DND-41 (cell line): ENCODE measurements around the gene SULF2.

Source experiments
- EZH2 ChIP-seq: IDR thresholded peaks from 3 replicates; pipeline ENCODE4 v1.6.1; 2012; ENCODE audit warnings: borderline replicate concordance, low read depth, mild to moderate bottlenecking, moderate library complexity, low read length, inconsistent platforms; ENCODE audit not compliant: severe bottlenecking
- TF ChIP-seq, protein P1 (sequence below): IDR thresholded peaks from 2 replicates; pipeline ENCODE4 v1.5.1; 2012; ENCODE audit warnings: borderline replicate concordance, low read length, moderate library complexity, mild to moderate bottlenecking; ENCODE audit not compliant: poor library complexity, severe bottlenecking; ENCODE audit errors: extremely low read depth

DNA sequence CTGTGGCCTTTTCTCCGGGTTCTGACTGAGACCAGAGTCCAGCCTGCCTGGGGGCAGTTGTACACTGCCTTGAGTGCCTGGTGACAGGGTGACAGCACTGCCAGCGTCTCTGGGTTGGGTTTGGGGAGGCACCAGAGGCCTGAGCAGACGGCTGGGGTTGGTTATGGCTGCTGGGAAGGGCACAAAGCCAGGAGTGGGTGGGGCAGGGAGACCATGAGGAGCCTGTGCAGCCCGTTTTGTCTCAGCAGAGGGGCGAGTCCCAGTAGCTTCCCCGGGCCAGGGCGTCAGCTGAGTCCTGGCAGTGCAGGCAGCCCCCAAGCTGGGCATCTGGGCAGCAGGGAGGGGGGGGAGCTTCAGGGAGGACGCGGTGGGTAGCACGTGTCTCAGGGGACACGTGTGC lies 15.3 kb upstream of the SULF2 start:
- TF ChIP-seq, protein P1, sequence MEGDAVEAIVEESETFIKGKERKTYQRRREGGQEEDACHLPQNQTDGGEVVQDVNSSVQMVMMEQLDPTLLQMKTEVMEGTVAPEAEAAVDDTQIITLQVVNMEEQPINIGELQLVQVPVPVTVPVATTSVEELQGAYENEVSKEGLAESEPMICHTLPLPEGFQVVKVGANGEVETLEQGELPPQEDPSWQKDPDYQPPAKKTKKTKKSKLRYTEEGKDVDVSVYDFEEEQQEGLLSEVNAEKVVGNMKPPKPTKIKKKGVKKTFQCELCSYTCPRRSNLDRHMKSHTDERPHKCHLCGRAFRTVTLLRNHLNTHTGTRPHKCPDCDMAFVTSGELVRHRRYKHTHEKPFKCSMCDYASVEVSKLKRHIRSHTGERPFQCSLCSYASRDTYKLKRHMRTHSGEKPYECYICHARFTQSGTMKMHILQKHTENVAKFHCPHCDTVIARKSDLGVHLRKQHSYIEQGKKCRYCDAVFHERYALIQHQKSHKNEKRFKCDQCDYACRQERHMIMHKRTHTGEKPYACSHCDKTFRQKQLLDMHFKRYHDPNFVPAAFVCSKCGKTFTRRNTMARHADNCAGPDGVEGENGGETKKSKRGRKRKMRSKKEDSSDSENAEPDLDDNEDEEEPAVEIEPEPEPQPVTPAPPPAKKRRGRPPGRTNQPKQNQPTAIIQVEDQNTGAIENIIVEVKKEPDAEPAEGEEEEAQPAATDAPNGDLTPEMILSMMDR = no peak
- no peak for TF ChIP-seq EZH2
